GM19240 (cell line): ENCODE data around the gene GPATCH2.
"Not testable (repeated sequence)": the region's sequence is repeated elsewhere in the genome, so short reads cannot be mapped to it uniquely, and the experiment has no call there.

Experiments
- DNase-seq: peaks from one replicate; pipeline ENCODE4 v3.0.0; 2011; ENCODE audit warnings: low spot score; ENCODE audit not compliant: insufficient read length

The GPATCH2 gene

DNA sequence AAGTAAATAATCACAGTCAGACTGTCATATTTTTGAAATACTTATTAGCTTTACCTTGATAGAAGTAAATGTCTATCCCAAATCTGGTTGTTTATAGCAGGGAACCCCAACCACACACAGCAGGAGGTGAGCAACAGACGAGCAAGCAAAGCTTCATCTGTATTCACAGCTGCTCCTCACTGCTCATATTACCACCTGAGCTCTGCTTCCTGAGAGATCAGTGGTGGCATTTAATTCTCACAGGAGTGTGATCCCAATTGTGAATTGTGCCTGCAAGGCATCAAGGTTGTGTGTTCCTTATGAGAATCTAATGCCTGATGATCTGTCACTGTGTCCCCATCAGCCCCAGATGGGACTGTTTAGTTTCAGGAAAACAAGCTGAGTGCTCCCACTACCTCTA, 104.3 kb downstream of the GPATCH2 start:
- no peak for DNase-seq

DNA sequence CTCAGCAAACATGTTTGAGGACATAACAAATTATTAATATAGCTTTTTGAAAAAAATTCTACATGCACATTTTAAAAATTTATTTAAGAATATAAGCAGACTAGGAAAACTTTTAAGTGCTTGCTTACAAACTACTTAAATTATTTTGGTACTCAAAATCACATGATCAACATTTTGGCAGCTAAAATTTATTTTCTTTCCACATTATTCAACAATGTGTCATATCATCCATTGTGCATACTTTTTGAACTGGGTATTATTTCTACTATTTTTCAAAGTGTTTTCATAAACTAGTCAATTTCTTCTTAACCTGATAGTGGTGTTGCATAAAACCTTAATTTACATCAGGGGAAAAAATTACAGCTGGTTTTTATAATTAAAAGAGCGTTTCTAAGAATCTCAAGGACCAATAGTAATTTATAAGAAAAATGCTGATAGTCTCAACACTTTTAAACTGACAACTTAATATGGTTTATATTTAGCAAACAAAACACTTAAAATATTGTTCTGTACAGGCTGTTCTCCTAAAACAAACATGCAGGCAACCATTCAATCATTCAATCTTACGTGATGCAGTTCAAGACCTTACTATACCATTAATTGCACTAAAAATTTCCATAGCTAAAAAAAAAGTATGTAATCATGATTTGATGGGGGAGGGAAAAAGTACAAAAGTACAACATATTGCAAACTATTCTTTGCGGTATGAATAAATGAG, 105.0 kb downstream of the GPATCH2 start:
- DNase-seq = no peak

DNA sequence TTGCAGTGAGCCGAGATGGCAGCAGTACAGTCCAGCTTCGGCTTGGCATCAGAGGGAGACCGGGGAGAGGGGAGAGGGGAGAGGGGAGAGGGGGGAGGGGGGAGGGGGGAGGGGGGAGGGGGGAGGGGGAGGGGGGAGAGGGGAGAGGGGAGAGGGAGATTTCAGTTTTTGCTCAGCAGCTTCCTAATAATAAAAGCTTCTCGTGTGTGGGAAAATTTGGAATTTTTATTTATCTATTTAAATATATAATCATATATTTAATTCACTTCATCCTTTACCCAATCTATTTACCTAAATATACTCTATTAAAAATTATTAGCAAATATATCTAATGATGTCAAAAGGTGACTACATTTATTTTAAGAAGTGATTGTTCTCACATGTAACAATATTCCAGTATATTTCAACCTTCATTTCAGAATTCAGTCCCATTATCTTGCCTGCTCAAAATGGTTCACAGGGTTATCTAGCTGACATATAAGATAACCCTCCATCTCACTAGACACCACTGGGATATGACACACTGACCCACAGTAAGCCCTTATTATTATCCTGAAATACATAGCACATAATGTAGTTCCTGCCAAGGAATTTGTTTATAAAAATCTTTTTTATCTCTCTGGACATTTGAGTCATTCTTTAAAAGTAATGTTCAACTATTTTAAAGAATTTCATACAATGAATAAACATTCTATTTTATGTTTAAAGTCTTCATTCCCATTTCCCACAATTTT, 105.9 kb downstream of the GPATCH2 start:
- DNase-seq = no peak

DNA sequence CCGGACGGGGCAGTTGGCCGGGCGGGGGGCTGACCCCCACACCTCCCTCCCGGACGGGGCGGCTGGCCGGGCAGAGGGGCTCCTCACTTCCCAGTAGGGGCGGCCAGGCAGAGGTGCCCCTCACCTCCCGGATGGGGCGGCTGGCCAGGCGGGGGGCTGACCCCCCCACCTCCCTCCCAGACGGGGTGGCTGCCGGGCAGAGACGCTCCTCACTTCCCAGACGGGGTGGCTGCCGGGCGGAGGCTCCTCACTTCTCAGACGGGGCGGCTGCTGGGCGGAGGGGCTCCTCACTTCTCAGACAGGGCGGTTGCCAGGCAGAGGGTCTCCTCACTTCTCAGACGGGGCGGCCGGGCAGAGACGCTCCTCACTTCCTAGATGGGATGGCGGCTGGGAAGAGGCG, 107.0 kb downstream of the GPATCH2 start:
- DNase-seq = not testable (repeated sequence)

DNA sequence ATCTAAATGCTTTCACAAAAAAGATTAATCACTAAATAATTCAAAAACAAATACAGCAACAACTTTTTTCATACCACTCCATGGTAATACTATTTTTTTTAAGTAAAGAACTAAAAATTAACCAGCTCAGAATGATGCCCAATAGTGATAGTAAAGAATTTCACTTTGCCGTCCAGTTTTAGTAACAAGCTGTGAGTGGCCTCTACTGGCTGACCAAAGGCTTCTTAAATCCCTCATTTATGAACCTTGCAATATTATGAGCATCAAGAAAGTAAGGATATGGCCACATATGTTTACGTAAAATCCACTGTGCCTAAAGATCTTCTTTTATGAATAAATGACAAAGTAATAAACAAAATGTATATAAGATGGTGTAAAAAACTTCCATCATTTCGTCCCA, 108.6 kb downstream of the GPATCH2 start:
- DNase-seq = no peak

DNA sequence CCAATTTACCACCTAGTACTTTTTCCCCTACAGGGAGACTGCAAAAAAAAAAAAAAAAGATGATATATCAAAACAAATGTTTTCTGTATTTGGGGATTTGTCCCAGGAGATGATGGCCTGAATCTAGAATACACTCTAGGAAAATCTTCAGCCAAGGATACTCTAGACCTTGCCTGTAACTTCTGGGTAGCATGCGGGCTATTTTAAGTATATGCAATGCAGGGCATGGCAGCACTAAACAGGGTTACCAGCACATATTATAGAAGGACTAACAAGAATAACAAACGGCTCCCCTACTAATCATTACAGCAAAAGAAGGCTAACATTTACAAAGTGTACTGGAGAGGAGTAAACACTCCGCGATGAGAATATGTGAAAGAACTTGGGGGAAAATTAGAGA, 109.6 kb downstream of the GPATCH2 start:
- no peak for DNase-seq

DNA sequence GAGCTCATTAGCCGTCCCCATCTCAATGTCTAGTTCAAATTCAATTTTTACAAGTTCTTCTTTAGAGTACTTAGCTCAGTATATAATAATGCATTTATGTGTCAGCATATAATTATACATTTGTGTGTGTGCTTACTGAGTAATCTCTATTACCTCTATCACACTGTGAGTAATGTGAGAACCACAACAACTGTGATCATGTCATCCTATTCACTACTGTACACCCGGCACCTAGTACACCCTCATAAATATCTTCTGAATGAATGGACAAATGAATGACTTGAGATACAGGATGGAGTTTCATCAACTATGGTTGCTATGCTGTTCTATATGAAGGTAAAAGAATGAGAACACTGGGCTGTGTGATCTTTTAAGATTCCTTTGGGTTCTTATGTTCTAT, 124.0 kb downstream of the GPATCH2 start:
- no peak for DNase-seq

DNA sequence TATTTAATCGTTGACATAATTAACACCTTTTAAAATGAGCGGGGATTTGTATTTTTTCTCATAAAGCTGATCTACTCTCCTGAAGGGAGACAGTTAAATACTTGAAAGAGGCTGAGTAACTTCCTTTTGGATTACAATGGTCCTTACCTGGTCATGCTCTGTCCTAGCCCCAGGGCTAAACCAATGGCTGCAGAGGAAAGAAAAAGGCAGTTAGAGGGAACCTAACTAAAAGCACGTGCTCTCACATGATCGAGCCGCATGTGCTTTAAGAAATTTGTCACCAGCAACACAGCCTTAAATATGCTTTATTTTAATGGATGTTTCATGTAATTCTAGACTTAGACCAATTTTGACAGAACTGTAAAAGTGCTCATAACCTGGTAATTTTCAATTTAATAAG, 132.7 kb downstream of the GPATCH2 start:
- no peak for DNase-seq

DNA sequence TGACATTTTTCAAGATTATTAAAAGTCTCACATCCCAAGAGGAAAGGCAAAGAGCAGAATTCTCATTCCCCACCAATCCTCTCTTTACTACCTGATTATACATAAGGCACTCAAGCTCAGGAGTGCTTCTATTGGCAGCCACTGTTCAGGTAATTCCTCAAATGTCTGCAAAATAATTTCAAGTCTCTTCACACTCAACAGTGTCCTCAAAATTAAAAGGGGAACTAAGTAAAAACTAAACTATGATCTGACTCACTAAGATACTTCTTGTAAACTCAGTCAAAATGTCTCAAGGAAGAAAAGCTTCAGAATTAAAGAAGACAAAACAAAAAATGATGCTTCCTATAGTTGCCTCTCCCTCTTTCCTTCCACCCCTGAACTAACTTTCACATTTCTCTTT, 135.6 kb downstream of the GPATCH2 start:
- no peak for DNase-seq

DNA sequence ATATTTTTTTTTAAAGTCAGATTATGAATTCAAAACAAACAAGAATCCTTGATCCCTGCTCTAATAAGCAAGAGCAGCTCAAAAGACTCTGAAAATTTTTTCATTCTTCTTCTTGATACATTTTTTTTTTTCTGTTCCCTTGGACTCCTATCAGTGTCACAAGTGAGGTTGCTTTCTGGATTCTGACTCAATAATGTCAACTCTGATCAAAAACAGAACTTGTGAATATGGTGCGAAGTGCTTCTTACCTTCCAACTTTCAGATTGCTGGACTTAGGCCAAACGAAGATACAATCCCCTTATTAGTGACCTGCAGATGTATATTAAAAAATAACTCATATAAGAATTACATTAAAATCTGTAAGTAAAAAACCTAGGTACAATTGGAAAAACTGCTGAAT, 136.1 kb downstream of the GPATCH2 start:
- no peak for DNase-seq

DNA sequence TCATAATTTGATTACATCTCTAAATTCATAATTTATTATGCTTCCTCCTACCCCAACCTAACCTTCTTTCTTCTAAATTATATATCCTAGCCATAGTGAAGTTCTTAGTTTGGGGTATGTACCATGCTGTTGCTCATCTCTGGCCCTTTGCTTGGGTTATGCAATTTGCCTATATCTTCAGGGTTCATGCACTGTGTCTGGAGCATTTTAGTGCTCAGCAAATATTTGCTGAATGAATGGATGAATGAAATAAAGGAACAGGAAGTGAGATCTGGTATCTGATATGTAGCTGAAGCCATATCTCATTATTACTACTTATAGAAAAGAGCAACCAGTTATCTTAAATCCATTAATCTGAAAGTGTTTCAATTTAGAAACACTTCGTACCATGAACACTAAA, 137.6 kb downstream of the GPATCH2 start:
- no peak for DNase-seq

DNA sequence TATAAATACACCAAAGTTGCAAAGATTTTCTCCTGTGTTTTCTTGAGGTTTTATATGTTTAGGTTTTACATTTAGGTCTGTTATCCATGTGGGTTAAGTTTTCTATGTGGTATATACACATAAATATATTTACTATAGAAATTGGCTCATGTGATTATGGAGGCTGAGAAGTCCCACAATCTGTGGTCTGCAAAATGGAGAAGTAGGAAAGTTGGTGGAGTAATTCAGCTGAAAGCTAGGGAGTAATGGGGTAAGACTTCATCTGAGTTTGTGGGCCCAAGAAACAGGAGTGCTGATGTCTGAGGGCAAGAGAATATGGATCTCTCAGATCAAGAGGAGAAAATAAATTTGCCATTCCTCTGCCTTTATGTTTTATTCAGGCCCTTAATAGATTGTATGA, 146.0 kb downstream of the GPATCH2 start:
- no peak for DNase-seq

DNA sequence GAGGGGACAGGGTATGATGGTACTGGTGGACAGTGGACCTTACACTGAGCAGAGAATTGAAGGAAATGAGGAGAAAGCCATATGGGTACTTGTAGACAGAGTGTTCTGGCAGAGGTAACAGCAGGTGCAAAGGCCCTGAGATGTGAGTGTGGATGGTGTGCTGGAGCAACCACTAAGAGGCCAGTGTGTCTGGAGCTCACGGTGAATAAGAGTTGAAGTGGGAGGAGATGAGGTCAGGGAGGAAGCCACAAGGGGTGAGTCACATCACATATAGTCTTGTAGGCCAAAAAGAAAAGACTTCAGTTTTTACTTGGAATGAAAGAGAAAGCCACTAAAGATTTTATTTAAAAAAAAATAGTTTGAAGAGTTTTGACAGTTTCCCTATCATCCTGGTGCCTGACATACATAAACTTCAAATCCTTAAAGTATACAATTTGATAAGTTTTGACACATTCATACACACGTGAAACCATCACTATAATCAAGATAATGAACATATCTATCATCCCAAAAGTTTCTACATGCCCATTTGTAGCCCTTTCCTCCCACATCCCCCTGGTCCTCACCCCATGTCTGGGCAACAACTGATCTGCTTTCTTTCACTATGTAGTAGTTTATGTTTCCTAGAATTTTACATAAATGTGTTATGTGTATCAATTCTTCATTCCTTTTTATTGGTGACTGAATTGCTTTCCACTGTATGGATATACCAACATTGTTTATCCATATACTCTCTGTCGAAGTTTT, 148.4 kb downstream of the GPATCH2 start:
- no peak for DNase-seq

DNA sequence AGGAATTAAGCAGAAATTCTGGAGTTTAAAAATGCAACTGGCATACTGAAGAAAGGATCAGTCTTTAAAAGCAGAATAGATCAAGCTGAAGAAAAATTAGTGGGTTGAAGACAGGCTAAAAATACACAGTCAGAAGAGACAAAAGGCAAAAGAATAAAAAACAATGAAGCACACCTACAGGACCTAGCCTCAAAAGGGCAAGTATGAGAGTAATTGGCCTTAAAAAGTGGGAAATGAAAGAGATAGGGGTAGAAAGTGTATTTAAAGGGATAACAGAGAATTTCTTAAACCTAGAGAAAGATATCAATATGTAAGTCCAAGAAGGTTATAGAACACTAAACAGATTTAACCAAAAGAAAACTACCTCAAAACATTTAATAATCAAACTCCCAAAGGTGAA, 152.4 kb downstream of the GPATCH2 start:
- DNase-seq = no peak

DNA sequence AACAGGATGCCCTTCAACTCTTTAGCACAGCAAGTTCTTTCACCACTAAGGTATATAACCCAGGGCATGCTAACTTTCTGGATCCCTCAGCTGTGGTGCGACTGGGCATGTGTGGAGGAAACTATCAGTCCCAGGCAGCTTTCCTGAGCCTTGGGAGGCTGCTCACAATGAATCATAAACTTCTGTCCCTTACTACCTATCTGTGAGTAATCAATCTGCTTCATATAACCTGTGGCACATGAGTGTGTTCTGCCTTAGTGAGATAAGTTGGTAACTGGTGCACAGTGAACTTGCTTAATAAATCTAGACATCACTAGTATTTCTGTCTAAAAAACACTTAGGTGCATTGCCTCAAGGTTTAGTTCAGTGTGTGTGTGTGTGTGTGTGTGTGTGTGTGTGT, 158.0 kb downstream of the GPATCH2 start:
- no peak for DNase-seq

DNA sequence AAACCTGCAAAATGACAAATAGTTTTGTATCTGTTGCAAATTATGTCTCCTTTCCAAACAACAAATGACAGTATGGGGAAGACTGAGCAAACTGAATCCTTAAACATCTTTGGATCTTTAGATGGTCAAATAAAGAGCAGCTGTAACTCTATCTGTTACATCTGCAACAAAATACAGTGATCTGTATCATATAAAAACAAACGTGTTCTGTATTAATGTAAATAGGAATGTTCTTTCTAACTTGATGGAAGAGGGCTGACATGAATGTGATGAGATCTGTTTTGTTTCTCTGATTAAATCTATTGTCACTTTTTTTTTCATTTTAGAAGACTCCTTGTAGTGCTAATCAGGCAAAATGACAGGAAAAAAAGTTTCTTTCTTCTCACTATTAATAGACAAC, 159.5 kb downstream of the GPATCH2 start:
- DNase-seq = no peak

DNA sequence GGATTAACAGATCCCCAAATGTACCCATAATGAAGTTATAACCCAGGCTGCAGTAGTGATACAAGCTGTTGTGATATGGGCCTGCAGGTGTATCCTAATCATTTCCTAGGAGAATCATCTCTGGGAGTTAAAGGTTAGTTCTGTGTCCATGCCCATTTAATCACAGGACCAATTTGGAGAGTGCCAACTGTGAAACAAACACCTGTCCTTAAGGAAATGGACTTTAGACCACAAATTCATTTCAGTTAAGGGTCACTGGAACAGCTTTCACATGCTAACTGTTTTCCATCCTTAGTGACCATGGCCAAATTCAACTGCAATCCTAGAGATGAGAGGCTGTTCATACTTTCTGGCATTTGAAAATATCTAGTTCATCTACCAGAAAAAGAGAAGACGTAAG, 160.9 kb downstream of the GPATCH2 start:
- no peak for DNase-seq

DNA sequence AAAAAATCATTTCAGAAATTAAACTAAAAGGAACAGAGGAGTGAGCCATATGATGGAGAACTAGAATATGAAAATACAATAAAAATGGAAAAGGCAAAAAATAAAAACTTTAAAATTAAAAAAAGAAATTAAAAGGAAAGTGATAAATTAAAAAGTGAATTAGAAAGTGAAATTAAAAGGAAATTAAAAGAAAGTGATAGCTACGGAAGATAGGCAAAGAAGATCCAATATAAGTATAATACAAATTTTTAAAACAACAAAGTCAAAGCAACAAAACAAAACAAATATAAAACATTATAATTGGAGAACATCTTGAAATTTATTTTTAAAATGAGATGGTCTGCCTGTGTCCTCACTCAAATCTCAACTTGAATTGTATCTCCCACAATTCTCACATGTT, 165.8 kb downstream of the GPATCH2 start:
- DNase-seq = no peak

DNA sequence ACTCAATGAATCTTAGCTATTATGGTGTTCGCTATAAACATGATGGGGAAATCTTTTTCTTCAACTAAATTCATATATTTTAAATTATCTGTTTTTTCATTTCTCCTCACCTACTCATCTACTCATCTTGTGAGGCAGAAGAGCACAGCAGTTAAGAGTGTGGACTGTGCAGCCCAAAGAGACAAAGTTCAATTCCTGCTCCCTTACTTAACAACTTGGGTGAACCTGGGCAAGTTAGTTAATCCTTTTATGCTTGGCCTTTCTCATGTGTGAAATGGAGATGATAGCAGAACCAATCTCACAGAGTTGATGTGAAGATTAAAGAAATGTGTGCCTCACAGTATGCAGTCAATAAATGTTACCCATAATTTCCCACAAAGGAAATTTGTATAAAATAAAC, 168.2 kb downstream of the GPATCH2 start:
- no peak for DNase-seq

DNA sequence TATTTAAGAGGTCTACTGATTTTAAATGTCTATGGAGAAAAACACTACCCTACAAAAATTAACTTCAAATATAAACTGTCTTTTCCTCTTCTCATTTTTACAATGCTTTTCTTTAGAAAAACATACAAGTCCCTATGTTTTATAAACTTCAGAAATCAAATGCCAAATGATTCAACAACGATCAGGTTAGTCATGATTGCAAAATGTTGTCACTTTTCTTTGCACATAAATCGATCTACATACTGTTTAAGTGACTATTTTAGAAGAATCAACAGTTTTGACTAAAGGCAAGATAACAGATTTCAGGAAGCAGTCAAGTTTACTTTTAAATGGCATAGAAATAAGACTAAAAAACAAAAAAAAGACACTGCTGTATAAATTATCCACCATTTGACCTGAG, 168.7 kb downstream of the GPATCH2 start:
- no peak for DNase-seq

DNA sequence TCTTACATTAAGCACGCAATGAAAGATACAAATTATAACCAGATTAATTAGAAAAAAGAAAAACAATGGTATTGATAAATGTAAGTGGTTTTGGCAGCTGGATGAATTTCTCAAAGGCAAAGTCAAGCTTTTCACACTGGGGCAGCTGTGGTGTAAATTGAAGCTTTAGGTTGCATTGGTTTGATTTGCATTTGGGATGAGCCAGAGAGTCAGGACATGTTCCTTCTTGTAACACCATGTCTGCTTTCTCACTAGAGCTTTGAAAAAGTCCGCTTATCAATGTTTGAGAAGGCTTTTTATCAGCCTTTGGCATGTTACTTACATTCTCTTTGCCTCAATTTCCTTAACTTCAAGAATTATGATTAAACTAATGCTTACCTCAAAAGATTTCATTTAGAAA, 173.9 kb downstream of the GPATCH2 start:
- DNase-seq = no peak

DNA sequence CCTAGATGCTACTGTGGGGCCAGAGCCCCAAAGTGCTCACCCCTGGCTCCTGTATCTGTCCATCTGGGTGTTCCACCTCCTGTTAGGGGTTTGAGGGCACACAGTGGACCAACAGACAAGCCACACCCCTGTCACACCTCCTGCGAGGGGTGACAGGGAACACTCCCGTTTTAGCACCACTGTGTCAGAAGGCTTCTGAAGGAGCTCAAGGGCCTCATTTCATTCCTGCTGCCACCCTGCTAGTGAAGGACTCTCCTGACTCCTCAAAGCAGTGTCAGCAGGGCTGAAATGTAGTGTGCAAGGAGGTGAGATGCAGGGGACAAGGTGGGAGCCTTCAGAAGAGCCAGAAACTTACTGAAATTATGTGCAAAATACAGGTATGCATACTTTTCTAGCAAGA, 174.6 kb downstream of the GPATCH2 start:
- DNase-seq = no peak

DNA sequence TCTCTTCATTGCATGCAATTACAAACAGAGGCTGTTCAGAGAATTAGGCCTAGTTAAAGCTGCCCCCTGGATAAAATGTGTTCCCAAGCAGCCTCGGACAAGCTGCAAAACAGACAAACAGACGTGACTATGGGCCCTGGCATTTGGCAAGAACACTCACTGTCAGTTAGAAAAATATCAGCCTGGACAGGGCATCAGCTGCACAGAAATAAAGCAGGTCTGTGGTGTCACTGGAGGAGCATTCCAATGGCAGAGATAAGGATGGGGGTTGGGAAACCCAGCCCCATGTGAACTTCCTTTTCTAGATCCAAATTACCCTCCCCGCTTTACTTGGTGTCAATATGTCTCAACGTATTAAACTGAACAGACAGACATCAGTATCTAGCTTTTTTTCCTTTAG, 177.1 kb downstream of the GPATCH2 start:
- no peak for DNase-seq
